ENCODE results near the gene GPR155.

DNA sequence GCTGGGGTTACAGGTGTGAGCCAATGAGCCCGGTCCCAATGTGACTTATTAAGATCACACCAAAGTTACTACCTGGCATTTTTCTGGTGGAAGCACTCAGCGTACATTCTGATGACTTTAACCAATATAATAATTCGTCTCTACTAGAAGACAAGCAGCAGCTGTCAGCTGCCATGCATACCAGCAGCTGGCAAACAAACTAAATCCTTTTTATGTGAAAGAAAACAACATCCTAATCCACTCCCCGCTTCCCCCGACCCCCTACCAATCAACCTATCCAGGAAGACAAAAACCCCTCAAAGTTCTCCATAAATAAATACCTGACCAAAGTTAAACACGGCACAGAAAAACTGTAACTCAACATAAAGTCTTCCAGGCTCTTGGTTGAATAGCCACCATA is 42.1 kb downstream of the GPR155 start:
- TF ChIP-seq POLR2AphosphoS5 (IDR thresholded peaks at IDR 0.05) (no peak), EP300 (IDR thresholded peaks at IDR 0.05) (no peak)
- TF ChIP-seq, protein P1, sequence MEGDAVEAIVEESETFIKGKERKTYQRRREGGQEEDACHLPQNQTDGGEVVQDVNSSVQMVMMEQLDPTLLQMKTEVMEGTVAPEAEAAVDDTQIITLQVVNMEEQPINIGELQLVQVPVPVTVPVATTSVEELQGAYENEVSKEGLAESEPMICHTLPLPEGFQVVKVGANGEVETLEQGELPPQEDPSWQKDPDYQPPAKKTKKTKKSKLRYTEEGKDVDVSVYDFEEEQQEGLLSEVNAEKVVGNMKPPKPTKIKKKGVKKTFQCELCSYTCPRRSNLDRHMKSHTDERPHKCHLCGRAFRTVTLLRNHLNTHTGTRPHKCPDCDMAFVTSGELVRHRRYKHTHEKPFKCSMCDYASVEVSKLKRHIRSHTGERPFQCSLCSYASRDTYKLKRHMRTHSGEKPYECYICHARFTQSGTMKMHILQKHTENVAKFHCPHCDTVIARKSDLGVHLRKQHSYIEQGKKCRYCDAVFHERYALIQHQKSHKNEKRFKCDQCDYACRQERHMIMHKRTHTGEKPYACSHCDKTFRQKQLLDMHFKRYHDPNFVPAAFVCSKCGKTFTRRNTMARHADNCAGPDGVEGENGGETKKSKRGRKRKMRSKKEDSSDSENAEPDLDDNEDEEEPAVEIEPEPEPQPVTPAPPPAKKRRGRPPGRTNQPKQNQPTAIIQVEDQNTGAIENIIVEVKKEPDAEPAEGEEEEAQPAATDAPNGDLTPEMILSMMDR (IDR thresholded peaks at IDR 0.05) = no peak
